Activated CD4-positive, alpha-beta T cell treated with anti-CD3 and anti-CD28 coated beads for 4 hours (primary cell): Measurements from ENCODE around the gene C11orf65.

ENCODE experiments used
- DNase-seq, 2 donors: peaks; one replicate each; pipeline ENCODE4 v3.0.0-alpha.2; 2020

C11orf65 gene, protein sequence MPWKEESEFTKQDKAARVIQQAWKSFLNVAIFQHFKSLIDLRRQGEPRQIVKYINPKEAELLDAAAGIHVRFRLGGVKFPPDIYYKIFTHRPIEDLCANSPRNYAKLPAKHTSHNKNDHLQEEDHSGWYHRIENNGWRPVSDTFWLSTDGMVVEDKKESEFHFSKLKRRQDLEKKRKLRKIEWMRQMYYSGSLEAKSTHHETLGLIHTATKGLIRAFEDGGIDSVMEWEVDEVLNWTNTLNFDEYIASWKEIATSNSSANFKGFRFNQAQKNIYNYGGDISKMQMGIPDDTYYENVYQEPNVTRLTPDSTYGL

DNA sequence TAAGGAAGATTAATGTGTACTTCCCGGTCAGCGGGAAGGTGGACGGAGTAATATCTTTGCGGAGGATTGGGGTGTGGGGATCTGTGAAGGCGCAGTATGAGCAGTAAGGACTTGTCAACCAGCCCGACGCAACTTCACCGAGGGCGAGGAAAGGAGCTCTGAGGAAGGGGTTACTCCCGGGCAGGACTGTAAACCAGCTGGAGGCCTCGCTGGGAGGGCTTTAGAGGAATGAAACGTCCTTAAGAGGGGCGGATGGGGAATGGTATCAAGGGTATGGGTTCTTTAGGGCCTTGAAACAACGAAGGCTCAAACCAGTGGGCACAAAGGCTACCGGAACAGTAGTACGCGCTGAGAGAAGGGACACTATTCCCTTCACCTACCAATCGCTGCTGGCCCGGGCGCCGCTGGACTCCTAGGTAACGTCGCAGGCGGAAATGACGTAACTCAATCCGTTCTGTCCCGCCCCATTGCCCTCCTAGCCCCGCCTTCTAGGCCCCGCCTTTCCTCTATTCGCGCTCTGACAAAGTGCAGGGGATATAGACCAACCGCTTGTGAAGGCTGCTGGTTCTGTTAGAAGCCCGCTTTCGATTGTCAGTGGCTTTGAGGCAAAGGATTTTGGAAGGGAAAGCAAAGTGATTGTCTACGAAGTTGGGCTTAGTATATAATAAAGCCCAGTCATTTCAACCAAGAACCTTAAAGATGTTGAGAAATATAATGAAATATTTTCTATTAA, at the start of gene C11orf65:
C11orf65 (minus strand) TSS at position 439 of the 733 bp plus-strand sequence. CDS start 5,970 bp downstream, outside the sequence.
- peak; percentile 95 to 96 for DNase-seq

DNA sequence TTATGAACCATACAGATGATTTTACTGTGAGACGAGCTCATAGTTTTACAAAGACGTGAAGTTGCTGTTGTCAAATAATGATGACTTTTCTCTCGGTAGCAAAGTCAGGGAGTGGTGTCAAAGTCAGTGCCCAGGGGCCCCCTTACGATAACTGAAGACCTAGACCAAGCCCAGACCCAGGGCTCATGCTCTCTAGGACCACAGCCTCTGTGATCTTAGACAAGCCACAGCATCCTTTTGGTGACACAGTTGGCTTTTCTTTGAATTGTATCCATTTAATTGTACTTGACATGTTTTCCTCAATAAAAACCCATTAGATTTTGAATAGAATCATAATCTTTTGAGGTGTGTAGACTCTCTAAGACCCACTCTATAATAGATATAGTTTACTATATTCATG, 48.8 kb upstream of the C11orf65 start:
- DNase-seq, result no peak

DNA sequence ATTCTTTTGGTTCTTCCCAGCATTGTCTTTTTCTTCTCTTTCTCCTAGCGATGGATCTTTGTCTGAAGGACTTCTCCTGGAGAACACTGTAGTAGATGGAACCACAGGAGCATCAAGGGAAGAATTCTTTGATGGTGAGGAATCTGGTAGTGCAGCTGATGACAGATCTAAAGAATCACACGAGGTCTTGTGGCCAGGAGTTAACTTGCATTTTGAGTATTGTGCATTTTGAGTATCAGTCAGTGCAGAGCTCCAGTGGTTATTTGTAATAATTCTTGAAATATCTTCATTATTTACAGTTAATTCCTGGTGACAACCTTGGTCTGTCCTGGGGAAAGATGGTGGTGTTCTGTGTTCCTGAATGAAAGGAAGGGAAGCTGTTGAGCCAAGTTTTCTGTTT, 45.4 kb upstream of the C11orf65 start:
- no peak for DNase-seq

DNA sequence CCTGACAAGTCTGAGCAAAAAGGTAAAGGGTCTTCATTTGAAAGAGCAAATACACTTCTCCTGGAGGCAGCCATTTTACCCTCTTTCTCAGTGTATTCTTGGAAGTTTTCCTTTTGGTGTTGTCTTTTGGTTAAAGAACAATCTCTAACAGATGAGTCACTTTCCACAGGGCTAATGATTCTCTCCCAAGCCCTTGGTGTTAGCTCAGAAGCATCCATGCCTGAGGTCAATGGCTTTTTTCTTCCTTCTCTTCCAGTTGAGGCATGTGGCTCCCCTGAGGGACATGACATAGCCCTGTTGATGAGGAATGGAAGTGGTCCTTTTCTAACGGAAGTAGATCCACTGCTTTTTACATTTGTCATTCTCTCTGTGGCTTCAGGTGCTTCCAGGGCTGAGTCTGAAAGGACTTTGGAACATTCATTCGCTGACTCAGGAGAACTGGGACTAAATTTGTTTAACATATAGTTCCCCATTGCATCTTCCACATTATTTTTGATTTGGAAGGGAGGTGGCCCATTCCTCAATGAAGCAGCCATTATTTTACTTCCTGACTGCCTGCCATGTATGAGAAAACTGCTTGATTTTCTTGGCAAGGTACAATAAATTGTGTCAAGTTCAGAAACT, 44.6 kb upstream of the C11orf65 start:
- no peak for DNase-seq

DNA sequence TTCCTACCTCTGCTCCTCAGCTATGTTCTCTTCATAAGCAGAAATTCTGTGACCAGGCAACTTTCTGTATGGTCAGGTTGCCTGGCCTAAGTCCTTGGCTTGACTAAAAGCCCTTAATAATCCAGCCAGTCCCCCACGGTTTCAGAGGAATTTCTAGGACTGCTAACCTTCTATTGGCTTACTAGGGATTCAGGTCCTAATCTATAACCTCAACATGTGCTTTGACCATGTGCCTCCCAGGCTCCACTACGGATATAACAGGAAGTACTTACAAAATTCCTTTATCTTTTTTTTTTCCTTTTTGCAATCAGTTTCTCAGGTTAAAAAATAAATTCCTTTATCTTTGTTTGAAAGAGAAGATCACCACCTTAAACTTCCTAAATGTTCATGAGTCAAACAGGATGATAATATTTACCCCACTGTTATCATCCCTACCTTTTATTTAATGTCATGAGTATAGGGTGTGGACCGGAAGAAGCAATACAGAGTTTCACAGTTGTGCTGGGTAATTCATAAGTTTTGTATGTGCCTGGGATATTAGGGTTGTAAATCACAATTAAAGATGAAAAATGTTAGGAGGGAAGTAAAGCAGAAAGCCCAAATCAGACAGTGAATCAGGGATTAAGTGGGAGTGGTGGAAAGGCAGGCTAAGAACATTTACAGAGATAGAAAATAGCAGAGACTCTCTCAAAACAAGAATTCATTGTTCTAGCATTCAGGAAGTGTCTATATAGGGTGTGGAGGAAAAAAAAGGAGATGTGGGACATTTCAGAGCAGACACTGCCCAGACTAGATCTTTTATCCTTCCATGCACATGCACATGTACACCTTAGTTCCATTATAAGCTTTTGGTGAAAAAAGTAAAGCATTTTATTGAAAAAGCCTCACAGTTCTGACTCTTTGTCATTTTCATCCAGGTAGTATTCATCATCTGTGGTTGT, 41.6 kb upstream of the C11orf65 start:
- no peak for DNase-seq

DNA sequence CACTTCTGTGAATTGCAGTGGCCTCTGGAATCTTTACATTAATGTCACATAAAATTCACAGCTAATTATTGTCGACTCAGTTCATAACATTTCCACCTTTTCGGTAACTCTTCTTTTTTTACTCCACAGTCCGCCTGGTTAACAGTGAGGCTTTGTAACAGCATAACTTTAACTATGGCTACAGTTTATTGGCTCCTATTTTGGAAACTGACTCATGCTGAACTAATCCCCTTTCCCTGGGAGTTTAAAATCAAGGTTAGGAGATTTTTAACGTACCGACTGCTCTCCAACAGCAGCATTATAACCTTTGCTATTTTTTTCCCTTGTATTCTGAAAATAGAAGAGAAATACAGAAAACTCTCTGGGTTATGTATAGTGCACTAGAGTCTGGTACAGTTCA, 34.1 kb upstream of the C11orf65 start:
- DNase-seq, result no peak

DNA sequence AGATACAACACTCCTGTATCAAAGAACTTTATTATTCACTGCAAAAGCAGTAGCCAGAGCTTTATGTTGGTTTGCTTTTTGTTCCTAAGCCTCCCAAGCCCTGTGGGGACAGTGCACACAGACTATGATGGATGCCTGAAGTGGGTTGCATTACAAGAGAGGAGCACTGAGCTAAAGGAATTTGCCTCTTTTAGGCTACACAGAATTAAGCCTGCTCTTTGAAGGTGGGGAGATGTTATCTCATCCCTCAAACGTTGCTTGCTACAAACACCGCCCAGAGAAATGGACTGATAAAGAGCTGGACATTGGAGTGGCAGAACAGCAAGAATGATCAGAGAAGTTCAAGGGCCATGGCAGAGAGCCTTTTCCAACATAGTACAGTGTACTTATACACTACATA, 33.4 kb upstream of the C11orf65 start:
- DNase-seq, result no peak

DNA sequence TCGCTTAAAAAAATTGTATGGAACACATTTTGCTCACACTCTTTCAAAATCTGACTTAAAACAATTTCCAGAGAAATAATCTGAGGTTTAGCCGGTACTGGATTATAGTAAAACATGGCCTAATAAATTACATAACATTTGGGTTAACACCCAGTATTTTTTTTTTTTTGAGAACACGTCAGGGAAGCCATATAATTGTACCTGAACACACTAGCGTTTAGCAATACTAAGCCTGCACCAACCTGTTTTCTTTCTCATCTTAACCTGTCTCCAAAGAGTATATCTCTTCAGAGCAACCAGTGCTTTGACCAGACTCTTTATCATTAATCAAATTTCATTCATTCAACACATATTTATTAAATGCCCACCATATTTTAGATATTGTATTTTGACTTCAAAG, 32.8 kb upstream of the C11orf65 start:
- DNase-seq, result no peak

DNA sequence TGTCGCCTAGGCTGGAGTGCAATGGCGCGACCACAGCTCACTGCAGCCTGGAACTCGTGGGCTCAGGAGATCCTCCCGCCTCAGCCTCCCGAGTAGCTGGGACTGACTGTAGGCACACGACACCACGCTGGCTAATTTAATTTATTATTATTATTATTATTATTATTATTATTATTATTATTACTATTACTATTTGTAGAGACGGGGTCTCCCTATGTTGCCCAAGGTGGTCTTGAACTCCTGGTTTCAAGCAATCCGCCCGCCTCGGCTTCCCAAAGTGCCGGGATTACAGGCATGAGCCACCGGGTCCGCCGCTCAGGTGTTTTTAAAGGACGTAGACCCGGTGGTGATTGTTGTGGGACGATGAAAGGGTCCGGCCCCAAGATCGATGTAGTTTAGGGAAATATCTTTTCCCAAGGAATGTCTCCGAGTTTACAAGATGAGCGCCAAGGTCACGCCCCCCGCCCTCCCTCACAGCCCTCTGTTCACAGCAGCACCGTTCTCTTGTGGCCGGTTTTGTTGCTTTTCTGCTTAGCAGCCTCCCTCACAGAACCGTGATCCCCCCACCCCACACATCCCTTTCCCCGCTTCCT, 31.6 kb upstream of the C11orf65 start:
- no peak for DNase-seq

DNA sequence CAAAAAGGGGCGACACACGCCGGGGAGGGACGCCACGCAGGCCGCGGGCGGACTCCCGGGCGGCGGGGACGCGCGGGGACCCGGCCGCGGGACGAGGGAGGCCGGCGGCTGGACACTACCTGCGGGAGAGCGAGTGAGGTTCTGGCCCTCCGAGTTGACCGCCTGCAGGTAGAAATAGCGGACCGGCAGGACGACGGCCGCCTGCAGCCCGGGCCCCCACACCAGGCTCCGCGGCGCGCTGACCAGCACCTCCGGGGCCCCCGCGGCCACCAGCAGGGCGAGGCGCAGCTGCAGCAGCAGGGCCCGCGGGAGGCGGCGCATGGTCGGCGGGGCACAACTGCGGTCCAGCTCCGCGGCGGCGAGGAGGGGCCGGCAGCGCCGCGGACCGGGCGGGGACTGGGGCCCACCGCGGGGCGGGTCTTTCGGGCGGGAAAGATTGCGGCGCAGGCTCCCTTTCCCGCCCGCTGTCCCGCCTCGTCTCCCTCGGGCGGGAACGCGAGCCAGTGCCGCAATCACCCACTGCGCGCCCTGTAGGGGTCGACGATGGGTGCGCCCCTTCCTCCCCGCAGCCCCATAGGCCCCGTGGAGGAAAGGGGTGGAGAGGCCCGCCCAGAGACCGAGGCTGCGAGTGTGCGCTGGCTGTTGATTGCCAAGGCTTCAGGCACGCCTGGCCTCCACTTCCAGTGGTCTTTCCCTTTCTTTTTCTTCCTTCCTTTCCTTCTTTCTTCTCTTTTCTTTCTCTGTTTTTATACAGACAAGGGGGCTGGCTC, 30.9 kb upstream of the C11orf65 start, which contains the start of gene POGLUT3:
POGLUT3 (minus strand) TSS at position 339 of the 770 bp plus-strand sequence; CDS start at position 321, 18 bp downstream.
- peak; percentile 23 to 30 for DNase-seq

DNA sequence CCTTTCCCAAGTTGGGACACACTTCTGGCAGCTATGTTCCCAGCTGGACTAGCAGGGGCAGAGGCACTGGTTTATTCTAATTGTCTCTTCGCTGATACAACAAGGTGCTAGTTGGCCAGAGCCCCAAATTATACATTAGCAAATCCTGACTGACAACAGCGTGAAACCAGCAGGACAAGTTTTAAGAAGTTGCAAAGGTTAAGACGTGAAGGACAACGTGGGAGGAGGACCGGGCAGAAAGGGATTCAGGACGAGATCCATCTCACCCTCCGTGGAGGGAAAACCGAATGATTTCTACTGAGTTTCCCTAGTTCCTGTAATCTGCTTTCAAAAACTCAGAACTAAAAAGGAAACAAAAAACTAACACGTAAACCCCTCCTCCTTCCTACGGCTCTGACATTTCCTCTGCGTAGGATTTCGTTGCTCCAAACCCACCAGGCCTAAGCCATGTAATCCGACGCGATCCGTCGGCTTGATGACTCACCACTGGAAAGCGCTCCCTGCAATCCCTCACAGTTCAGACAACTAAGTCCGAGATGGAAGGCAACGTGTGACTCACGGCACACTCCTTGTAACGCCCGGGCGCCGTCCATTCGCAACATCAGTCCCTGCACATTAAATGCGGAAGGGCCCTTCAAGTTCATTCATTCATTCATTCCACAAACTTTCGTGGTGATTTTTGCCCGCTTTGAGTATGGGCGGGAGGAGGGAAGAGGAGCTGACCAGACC, 30.2 kb upstream of the C11orf65 start:
- DNase-seq, result peak; percentile 60 to 62

DNA sequence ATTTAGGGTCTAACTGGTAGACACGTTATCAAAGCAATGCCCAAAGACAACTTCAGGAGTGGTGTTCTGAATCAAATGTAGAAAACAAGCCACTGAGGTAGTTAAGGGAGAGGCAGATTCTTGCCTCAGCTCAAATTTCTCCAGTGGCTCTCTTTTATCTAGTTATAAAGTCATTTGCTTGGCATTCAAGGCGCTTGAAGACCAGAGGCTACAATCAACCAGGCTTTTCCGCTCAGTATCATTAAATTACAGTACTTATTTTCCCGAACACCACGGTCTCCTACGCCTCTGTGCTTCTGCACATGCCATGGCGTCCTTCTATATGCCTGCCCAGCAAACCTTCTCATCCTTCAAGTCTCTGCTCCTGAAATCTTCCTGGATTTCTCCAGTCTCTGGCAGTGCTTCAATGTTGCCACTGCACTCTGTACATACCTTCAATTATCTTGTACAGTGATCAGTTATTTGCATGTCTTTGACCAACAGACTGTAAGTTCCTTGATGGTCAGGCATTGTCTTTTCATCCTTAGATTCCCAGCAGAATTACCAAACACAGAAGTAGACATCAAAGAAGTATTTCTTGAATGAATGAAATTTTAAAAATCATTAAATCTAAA, 29.4 kb upstream of the C11orf65 start:
- no peak for DNase-seq

DNA sequence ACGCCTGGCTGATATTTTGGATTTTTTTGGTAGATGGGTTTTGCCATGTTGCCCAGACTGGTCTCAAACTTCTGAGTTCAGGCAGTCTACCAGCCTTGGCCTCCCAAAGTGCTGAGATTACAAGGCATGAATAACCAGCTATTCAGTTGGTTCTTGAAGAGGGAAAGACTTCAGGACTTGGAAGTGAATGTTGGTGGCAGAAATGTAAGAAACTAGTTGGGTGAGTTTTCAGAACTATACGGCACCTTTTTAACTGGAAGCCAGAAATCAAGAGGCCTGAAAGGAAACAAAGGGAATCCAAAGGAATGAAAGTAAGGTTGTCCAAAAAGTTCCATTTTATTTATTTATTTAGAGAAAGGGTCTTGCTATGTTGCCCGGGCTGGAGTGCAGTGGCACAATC, 28.0 kb upstream of the C11orf65 start:
- no peak for DNase-seq

DNA sequence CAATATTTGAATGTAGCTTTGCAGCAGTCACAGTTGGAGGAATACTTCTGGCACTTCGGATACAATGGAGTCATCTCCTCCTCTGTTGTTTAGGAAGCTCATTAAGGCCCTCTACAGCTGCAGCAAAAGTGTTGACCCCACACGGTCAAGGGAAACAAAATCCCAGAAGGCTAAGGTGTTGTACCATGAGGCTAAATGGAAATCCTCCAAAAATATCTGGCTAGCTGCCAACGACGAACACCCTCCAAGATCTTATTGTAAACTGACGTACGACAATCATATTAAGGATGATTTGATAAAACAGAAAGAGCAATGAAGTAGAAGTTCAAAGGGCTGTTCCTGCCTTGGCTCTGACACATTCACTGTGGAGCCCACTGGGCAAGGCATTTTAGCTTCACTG, 26.9 kb upstream of the C11orf65 start:
- no peak for DNase-seq

DNA sequence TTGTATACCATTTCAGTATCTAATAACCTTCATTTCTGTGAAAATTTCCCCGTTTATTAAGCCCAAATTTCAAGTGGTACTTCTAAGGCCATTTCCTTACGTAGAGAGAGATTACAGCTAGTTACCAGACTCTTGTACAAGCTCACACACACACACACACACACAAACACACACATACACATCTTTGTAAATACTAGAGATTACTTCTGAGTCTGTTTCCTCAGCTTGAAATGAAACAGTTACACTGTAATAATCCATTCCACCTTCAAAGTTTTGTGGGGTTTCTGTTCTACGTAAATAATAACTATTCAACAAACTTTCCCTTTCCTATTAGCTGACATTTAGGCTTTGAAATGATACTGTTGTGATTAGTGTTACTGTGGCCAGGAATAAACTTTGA, 24.6 kb upstream of the C11orf65 start:
- DNase-seq, result no peak

DNA sequence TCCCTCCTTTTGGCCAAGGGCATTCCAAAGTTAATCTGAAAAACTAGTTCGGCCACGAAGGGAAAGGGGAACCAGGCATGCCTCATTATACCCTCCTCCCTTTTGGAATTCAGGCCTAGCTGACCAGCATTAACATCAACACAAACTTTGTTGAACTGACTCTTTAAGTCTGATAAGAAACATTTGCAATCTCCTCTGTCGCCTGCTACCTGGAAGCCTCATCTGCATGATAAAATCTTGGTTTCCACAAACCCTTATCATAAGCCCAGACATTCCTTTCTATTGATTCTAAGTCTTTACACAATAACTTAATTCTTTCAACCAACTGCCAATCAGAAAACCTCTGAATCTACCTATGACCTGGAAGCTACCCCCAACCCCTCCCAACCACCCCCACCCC, 19.5 kb upstream of the C11orf65 start:
- DNase-seq, result no peak

DNA sequence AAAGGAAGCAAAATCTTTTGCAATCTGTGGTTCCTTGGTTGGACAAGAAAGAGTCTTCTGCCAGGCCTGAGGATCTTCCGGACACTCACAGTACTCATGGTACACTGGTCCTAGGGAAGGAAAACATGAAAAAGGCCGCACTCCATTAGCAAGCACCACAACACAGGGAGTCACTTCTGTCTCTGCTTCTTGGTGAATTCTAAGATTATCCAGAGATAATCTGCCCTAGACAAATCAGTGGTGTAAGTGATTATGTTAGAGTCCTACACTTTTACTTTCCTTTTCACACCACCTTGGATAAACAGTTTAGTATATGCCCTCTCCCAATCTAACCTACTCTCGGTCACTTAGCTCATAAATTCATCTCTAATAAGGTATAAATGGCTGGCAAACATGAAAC, 19.0 kb upstream of the C11orf65 start:
- no peak for DNase-seq

DNA sequence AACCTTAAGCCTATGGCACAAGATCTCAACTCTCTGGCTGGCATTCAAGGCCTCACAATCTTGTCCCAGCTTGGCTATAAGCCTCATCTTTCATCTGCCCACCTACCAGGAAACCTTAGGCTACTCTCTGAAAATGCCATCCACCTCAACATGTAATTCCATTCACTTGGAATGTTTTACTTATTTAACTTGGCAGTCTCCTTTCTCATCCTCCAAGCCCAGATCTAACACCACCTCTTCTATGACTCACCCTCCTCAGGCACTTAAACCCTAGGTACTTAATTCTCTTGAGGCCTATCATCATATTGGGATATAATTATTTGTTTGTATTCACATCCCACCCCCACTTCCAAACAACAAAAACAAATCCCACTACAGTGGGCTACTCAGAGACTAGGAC, 15.8 kb upstream of the C11orf65 start:
- no peak for DNase-seq

DNA sequence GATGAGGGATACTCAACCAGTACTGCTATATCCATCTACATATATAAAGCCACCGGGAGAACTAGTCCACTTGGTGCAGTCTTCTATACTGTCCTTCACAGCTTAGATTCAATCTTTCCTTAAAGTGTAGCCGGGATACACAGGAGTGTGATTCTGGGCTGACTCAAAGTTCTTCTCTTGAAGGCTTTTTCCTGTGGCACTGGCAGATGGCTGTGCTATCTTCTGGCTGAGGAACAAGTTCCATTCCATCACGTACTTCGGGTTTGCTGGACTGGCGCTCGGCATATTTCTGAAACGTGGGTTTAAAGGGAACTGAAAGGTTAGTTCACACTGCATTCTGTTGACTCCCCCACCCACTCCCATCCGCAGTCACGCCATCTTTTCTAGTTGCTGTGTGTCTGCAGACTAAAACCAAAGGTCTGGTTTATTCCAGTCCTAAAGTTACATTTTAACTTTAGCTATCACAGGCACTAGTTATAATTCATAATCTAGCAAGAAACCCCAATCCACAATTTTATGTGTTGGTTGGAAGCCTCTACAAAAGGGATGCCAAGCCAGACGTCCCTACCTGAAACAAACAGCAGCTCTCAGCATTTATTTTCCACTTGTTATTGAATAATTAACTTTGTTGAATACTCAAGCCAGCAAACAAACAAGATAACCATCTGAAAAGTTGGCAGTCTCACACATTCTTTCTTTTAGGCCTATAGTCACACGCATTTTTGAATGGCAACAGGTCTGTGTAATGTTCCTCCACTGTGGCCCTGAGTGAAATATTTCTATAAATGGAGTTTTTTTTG, 7.5 kb upstream of the C11orf65 start:
- no peak for DNase-seq

DNA sequence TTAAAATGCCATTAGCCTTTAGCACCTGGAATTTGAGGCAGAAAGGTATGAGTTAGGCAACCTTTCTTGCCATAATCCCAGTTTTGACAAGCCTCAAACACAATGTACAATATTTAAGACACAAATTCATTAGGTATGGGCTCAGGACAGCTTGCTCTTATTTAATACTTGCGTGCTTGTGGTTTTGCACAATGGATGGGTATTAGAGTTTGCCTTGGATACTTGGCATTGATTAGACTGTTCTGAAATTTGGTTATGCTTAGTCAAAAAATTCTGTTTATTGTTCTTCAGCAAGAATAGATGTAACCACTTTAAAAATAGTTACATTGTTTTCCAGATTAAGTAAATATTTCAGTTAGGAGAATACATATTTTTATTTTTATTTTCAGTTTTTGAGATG, 5.4 kb upstream of the C11orf65 start:
- DNase-seq, result no peak
